Osteoblast (primary cell): ENCODE data around the gene FOXO6. TPM values are rescaled to one million over a fixed set of nuclear protein-coding genes. Genes with fewer than 3 reads are reported as not detected.

Experiments
- DNase-seq: peaks from one replicate; pipeline ENCODE4 v3.0.0; 2011; ENCODE audit warnings: low spot score, mixed read lengths; ENCODE audit not compliant: insufficient read length; ENCODE audit errors: missing footprints
- H2AFZ ChIP-seq: 2 replicates; pipeline ENCODE4 v1.6.0; 2011; ENCODE audit warnings: mild to moderate bottlenecking, low read length
- H3K27ac ChIP-seq: 2 replicates; pipeline ENCODE4 v1.5.1; 2011; ENCODE audit warnings: mild to moderate bottlenecking, low read depth, low read length, moderate library complexity
- H3K27me3 ChIP-seq: 2 replicates; pipeline ENCODE4 v1.6.0; 2012; ENCODE audit warnings: mild to moderate bottlenecking, control low read depth, inconsistent platforms, low read length, moderate library complexity; ENCODE audit not compliant: insufficient read depth
- H3K36me3 ChIP-seq: 2 replicates; pipeline ENCODE4 v1.5.1; 2011; ENCODE audit warnings: mild to moderate bottlenecking, low read length, control low read depth, moderate library complexity; ENCODE audit not compliant: insufficient read depth
- H3K4me1 ChIP-seq: 2 replicates; pipeline ENCODE4 v1.5.1; 2011; ENCODE audit warnings: mild to moderate bottlenecking, low read length, control low read depth, moderate library complexity; ENCODE audit not compliant: insufficient read depth
- H3K4me2 ChIP-seq: 2 replicates; pipeline ENCODE4 v1.6.0; 2011; ENCODE audit warnings: mild to moderate bottlenecking, low read length; ENCODE audit not compliant: insufficient read depth
- H3K4me3 ChIP-seq: fragments of 200-600 bp; sonication (generic); 3 replicates; pipeline ENCODE4 v1.5.1; 2012; ENCODE audit warnings: mild to moderate bottlenecking, low read length, inconsistent platforms; ENCODE audit not compliant: insufficient read depth
- H3K79me2 ChIP-seq: 2 replicates; pipeline ENCODE4 v1.6.0; 2012; ENCODE audit warnings: mild to moderate bottlenecking, low read length, control low read depth, inconsistent platforms; ENCODE audit not compliant: insufficient read depth
- H3K9me3 ChIP-seq: 2 replicates; pipeline ENCODE4 v1.5.1; 2011; ENCODE audit warnings: low read depth, low read length, control low read depth
- H4K20me1 ChIP-seq: 2 replicates; pipeline ENCODE4 v1.6.0; 2012; ENCODE audit warnings: mild to moderate bottlenecking, low read length, control low read depth; ENCODE audit not compliant: insufficient read depth
- CTCF ChIP-seq: IDR thresholded peaks from 2 replicates; pipeline ENCODE4 v1.5.1; 2011; ENCODE audit warnings: mild to moderate bottlenecking, low read depth, low read length, moderate library complexity; ENCODE audit errors: extremely low read depth
- total RNA-seq: library from RNA; depleted of rRNA; stranded (reverse); fragments of >200 nt; gene quantifications from 2 replicates; pipeline ENCODE4 v1.2.3, GENCODE V29; 2012

The FOXO6 gene
- total RNA-seq, 1 donor: not detected

DNA sequence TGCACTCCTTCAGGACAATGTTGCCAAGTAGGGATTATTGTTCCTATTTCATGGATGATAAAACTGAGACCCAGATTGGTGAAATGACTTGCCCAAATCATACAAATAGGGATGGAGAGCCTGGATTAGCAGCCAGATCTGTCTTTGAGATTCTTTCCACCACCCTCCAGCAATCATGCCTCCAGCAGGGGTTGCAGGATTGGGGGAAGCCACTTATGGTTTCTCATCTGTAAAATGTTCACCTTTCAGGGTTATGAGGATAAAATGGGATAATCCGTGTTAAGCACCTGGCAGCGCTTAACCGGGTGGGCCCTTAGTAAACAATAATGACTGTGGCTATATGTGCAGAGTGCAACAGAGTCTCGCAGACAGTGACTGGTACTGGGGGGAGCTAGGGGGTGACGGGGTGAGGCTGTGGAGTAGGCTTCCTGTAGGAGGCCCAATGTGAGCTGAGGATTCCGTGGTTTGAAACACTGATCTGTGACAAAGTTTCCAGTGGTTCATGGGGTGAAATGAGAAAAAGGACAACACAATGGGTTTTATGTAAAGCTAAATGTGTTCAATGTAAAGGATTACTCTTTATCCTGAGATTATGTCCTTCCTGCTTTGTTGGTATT, 33.7 kb upstream of the FOXO6 start:
- no peaks in the 10 kb centered on the region for H3K9me3 ChIP-seq
- DNase-seq: no peak
- H2AFZ ChIP-seq: no peak overlapping the region
- H3K79me2 ChIP-seq: no peaks in the 10 kb centered on the region
- TF ChIP-seq CTCF: no peak
- H3K36me3 ChIP-seq: no peaks in the 10 kb centered on the region
- no peak overlapping the region for H3K4me3 ChIP-seq
- peaks cover 4% of the 10 kb centered on the region for H4K20me1 ChIP-seq
- H3K4me1 ChIP-seq: no peaks in the 10 kb centered on the region
- no peak overlapping the region for H3K27ac ChIP-seq
- no peak overlapping the region for H3K4me2 ChIP-seq
- no peaks in the 10 kb centered on the region for H3K27me3 ChIP-seq

DNA sequence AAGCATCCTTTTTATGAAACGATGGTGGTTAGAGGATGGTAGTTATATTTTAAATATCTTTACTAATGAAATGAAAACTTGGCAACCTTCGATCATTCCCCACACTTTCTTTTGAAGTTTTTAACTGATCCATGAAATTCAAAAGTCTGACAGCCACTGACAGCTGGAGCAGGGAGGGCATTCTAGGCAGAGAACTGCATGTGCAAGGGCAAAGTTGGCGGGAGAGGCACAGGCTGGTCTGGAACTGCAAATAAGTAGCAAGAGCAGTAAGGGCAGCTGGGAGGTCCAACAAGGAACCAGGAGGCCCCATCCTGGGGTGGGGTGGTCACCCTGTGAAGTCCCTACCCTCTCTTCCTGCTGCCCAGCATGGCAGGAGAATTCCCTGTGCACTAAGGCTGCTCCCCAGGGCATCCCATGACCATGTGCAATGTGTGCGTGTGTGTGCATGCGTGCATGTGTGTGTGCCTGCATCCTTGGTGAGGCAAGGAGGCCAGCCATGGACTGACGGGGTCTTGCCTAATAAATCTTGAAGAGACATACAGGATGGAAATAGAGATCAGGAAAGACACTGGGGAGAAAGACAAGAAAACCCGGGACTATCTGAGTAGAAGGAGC, 33.1 kb upstream of the FOXO6 start:
- no peaks in the 10 kb centered on the region for H3K36me3 ChIP-seq

DNA sequence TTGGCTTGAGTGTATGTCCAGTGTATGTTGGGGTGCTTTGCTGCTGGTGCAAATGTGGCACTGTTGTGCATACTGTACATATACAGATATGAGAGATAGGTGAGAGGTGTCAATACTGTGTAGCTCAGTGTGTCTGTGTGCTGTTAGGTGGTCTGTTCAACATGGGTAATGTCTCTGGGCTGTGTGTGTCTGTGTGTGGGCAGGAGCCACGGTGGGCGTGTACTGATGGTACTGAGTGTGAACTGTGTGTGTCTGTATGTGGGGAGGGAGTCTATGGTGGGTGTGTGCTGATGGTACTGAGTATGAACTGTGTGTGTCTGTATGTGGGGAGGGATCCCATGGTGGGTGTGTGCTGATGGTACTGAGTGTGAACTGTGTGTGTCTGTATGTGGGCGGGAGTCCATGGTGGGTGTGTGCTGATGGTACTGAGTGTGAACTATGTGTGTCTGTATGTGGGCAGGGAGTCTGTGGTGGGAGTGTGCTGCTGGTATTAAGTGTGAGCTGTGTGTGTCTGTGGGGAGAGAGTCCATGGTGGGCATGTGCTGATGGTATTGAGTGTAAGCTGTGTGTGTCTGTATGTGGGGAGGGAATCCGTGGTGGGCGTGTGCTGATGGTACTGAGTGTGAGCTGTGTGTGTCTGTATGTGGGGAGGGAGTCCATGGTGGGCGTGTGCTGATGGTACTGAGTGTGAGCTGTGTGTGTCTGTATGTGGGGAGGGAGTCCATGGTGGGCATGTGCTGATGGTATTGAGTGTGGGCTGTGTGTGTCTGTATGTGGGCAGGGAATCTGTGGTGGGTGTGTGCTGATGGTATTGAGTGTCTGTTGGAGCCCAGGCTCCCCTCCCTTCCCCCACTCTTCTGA, 32.2 kb upstream of the FOXO6 start:
- no peaks in the 10 kb centered on the region for H3K4me1 ChIP-seq
- no peak for TF ChIP-seq CTCF
- no peak overlapping the region for H3K4me3 ChIP-seq
- no peak overlapping the region for H2AFZ ChIP-seq
- no peaks in the 10 kb centered on the region for H3K9me3 ChIP-seq
- no peaks in the 10 kb centered on the region for H3K27me3 ChIP-seq
- no peak overlapping the region for H3K27ac ChIP-seq
- no peaks in the 10 kb centered on the region for H3K79me2 ChIP-seq
- H3K4me2 ChIP-seq: no peak overlapping the region
- H3K36me3 ChIP-seq: no peaks in the 10 kb centered on the region
- DNase-seq: no peak
- H4K20me1 ChIP-seq: peaks cover 4% of the 10 kb centered on the region

More for the DNA sequence above, 33.1 kb upstream of the FOXO6 start:
- no peak for DNase-seq
- Histone ChIP-seq H2AFZ (no peak overlapping the region), H3K79me2 (no peaks in the 10 kb centered on the region), H3K27me3 (no peaks in the 10 kb centered on the region), H3K27ac (no peak overlapping the region), H3K4me1 (no peaks in the 10 kb centered on the region), H3K4me3 (no peak overlapping the region), H4K20me1 (peaks cover 4% of the 10 kb centered on the region), H3K9me3 (no peaks in the 10 kb centered on the region), H3K4me2 (no peak overlapping the region)
- no peak for TF ChIP-seq CTCF
